Fibroblast of lung (primary cell): ENCODE data around the gene AGBL1. TPM values are rescaled to one million over a fixed set of nuclear protein-coding genes. Genes with fewer than 3 reads are reported as not detected.

Experiments
- DNase-seq, 2 donors: peaks; one replicate each; pipeline versions ENCODE4 v3.0.0 to v3.0.0-alpha.2; 2010; ENCODE audit warnings: low read depth in 2 of 2
- H2AFZ ChIP-seq: 2 replicates; pipeline ENCODE4 v1.5.1; 2012; ENCODE audit warnings: low read length, control low read depth, inconsistent platforms
- H3K27ac ChIP-seq: 2 replicates; pipeline ENCODE4 v1.5.1; 2011; ENCODE audit warnings: low read length, control low read depth; ENCODE audit not compliant: insufficient read depth
- H3K27me3 ChIP-seq: 2 replicates; pipeline ENCODE4 v1.5.1; 2011; ENCODE audit warnings: mild to moderate bottlenecking, low read length; ENCODE audit not compliant: control insufficient read depth, insufficient read depth
- H3K36me3 ChIP-seq: 2 replicates; pipeline ENCODE4 v1.5.1; 2011; ENCODE audit warnings: low read length; ENCODE audit not compliant: control insufficient read depth, insufficient read depth
- H3K4me1 ChIP-seq: 2 replicates; pipeline ENCODE4 v1.5.1; 2011; ENCODE audit warnings: low read length; ENCODE audit not compliant: control insufficient read depth, insufficient read depth; ENCODE audit errors: extremely low read depth
- H3K4me2 ChIP-seq: 2 replicates; pipeline ENCODE4 v1.5.1; 2011; ENCODE audit warnings: low read length, control low read depth; ENCODE audit not compliant: insufficient read depth; ENCODE audit errors: extremely low read depth
- H3K4me3 ChIP-seq, 4 experiments: fragments of 200-600 bp in 1 of 4; sonication (generic) in 1 of 4; replicated peaks in 1 of 4; 2 replicates each; pipeline ENCODE4 v1.5.1; 2011 to 2016; ENCODE audit warnings: low read length in 4 of 4, low read depth in 3 of 4, mild to moderate bottlenecking in 3 of 4, control low read depth in 2 of 4, inconsistent platforms in 1 of 4, mixed read lengths in 1 of 4; ENCODE audit not compliant: insufficient read depth in 1 of 4; ENCODE audit errors: control extremely low read depth in 1 of 4
- H3K79me2 ChIP-seq: 2 replicates; pipeline ENCODE4 v1.5.1; 2012; ENCODE audit warnings: mild to moderate bottlenecking, low read length, inconsistent platforms; ENCODE audit not compliant: control insufficient read depth, insufficient read depth
- H3K9ac ChIP-seq: 2 replicates; pipeline ENCODE4 v1.5.1; 2011; ENCODE audit warnings: mild to moderate bottlenecking, low read length, control low read depth; ENCODE audit not compliant: insufficient read depth
- H3K9me3 ChIP-seq: 2 replicates; pipeline ENCODE4 v1.5.1; 2012; ENCODE audit warnings: low read depth, low read length; ENCODE audit not compliant: control insufficient read depth, insufficient read depth
- H4K20me1 ChIP-seq: 2 replicates; pipeline ENCODE4 v1.5.1; 2011; ENCODE audit warnings: low read length; ENCODE audit not compliant: control insufficient read depth, insufficient read depth; ENCODE audit errors: extremely low read depth
- CTCF ChIP-seq, 2 donors: IDR thresholded peaks in 1 of 2; conservative IDR thresholded peaks in 1 of 2; 1 replicate in 1 of 2; 2 replicates in 1 of 2; pipeline ENCODE4 v1.5.1; 2011 to 2012; ENCODE audit warnings: low read length in 2 of 2, control low read depth in 1 of 2, inconsistent platforms in 1 of 2, low read depth in 1 of 2, mild to moderate bottlenecking in 1 of 2
- EZH2 ChIP-seq: IDR thresholded peaks from 2 replicates; pipeline ENCODE4 v1.5.1; 2012; ENCODE audit warnings: low read length, control low read depth, mild to moderate bottlenecking; ENCODE audit errors: missing control alignments
- polyA plus RNA-seq, 2 donors: library from polyadenylated mRNA; depleted of rRNA in 1 of 2; stranded (reverse) in 1 of 2; unstranded in 1 of 2; fragments of >200 nt; gene quantifications; 2 replicates each; pipeline ENCODE4 v1.2.1, GENCODE V29; 2011 to 2012; ENCODE audit warnings: missing spikeins in 1 of 2
- total RNA-seq: library from RNA; depleted of rRNA; stranded (reverse); fragments of >200 nt; gene quantifications from 2 replicates; pipeline ENCODE4 v1.2.1, GENCODE V29; 2014

Gene AGBL1
- total and polyA plus RNA-seq, 2 donors (not counting 1 experiment from before 2014, with no cell fraction given) = not detected

GRCh38 chr15:86394866-86395265, 315.2 kb downstream of the AGBL1 start:
- Histone ChIP-seq H3K4me1 (no peaks in the 10 kb centered on the region), H3K27ac (no peak overlapping the region), H3K9ac (no peak overlapping the region), H3K4me2 (no peak overlapping the region), H2AFZ (no peak overlapping the region), H3K4me3 (no peak overlapping the region), H3K36me3 (no peaks in the 10 kb centered on the region), H3K9me3 (no peaks in the 10 kb centered on the region), H4K20me1 (no peaks in the 10 kb centered on the region), H3K79me2 (no peaks in the 10 kb centered on the region), H3K27me3 (no peaks in the 10 kb centered on the region)
- no peak for DNase-seq
- TF ChIP-seq CTCF (conservative IDR thresholded peaks at IDR 0.05 in 1 of 2, IDR thresholded peaks at IDR 0.05 in 1 of 2; ENCODE audit: low read depth in 1 of 2, low read length in 2 of 2) = no peak

GRCh38 chr15:86399041-86399954, 319.6 kb downstream of the AGBL1 start:
- H3K27me3 ChIP-seq = no peaks in the 10 kb centered on the region
- H3K27ac ChIP-seq = no peak overlapping the region

GRCh38 chr15:86403221-86403620, 323.6 kb downstream of the AGBL1 start:
- H3K79me2 ChIP-seq = no peaks in the 10 kb centered on the region
- DNase-seq = no peak
- no peak overlapping the region for H3K4me2 ChIP-seq
- H2AFZ ChIP-seq = no peak overlapping the region
- TF ChIP-seq CTCF (conservative IDR thresholded peaks at IDR 0.05 in 1 of 2, IDR thresholded peaks at IDR 0.05 in 1 of 2; ENCODE audit: low read depth in 1 of 2, low read length in 2 of 2) = no peak
- no peak for TF ChIP-seq EZH2
- H3K4me3 ChIP-seq = no peak overlapping the region
- no peaks in the 10 kb centered on the region for H3K36me3 ChIP-seq
- H3K9ac ChIP-seq = no peak overlapping the region
- no peaks in the 10 kb centered on the region for H4K20me1 ChIP-seq
- no peak overlapping the region for H3K27ac ChIP-seq
- H3K9me3 ChIP-seq = no peaks in the 10 kb centered on the region
- H3K27me3 ChIP-seq = no peaks in the 10 kb centered on the region
- H3K4me1 ChIP-seq = no peaks in the 10 kb centered on the region

More at GRCh38 chr15:86399041-86399954, 319.6 kb downstream of the AGBL1 start:
- Histone ChIP-seq H3K4me3 (no peak overlapping the region), H3K79me2 (no peaks in the 10 kb centered on the region), H3K36me3 (no peaks in the 10 kb centered on the region), H3K9ac (no peak overlapping the region), H3K4me1 (no peaks in the 10 kb centered on the region), H2AFZ (no peak overlapping the region), H3K9me3 (no peaks in the 10 kb centered on the region), H3K4me2 (no peak overlapping the region), H4K20me1 (no peaks in the 10 kb centered on the region)
- no peak for TF ChIP-seq CTCF (conservative IDR thresholded peaks at IDR 0.05 in 1 of 2, IDR thresholded peaks at IDR 0.05 in 1 of 2; ENCODE audit: low read depth in 1 of 2, low read length in 2 of 2)
- no peak for TF ChIP-seq EZH2
- no peak for DNase-seq
